Epithelial cell of proximal tubule (primary cell): ENCODE data around the gene RYR2. TPM values are rescaled to one million over a fixed set of nuclear protein-coding genes. Genes with fewer than 3 reads are reported as not detected.

Source experiments
- DNase-seq: peaks from one replicate; pipeline ENCODE4 v3.0.0-alpha.2; 2011; ENCODE audit warnings: low read depth
- H3K4me3 ChIP-seq: 2 replicates; pipeline ENCODE4 v1.5.1; 2011; ENCODE audit warnings: low read depth, mild to moderate bottlenecking, low read length
- CTCF ChIP-seq: conservative IDR thresholded peaks from 2 replicates; pipeline ENCODE4 v1.5.1; 2012; ENCODE audit warnings: low read depth, mild to moderate bottlenecking, low read length
- total RNA-seq: library from RNA; depleted of rRNA; stranded (reverse); fragments of >200 nt; gene quantifications from 2 replicates; pipeline ENCODE4 v1.2.3, GENCODE V29; 2015

Gene RYR2
- total RNA-seq, 1 donor from 2014 or later = 0.63 TPM

GRCh38 chr1:237186675-237187074 lies 144.7 kb downstream of the RYR2 start:
- TF ChIP-seq CTCF = no peak
- no peak for DNase-seq
- H3K4me3 ChIP-seq = no peak overlapping the region

- TF ChIP-seq CTCF = no peak
- DNase-seq = no peak
- H3K4me3 ChIP-seq = no peak overlapping the region
Measured at GRCh38 chr1:237187842-237188241, 145.9 kb downstream of the RYR2 start.

DNA sequence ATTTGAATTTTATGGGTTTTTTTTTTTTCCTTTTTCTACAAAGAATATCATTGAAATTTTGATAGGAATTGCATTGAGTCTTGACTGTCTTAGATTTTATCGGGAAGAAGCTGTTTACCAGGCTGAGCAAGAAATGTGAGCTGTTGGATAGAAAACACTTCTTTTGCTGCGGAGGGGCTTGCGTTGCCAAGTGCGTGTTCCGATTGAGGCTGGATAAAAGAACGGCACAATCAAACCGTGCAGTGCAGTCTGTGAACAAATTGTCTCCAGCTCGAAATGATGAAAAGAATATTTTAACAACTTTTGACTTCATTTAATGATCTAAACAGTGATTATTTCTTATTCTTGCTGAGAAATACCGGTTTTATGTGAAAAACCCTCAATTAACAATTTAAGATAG lies 149.4 kb downstream of the RYR2 start:
- no peak for TF ChIP-seq CTCF
- DNase-seq = no peak
- H3K4me3 ChIP-seq = no peak overlapping the region

- no peak for DNase-seq
- no peak overlapping the region for H3K4me3 ChIP-seq
- no peak for TF ChIP-seq CTCF
Measured at GRCh38 chr1:237197470-237198425, 155.8 kb downstream of the RYR2 start.

DNA sequence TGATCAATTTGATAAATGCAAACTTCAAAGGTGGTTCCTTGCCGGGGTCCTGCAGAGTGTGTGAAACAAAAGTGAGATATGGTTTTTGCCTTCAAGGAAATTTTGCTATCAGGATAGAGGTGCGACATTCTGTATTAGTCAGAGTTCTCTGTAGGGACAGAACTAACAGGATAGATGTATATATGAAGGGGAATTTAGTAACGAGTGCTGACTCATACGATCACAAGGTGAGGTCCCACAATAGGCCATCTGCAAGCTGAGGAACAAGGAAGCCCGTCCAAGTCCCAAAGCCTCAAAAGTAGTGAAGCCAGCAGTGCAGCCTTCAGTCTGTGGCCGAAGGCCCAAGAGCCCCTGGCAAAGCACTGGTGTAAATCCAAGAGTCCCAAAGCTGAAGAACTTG lies 157.0 kb downstream of the RYR2 start:
- no peak for DNase-seq
- no peak for TF ChIP-seq CTCF
- no peak overlapping the region for H3K4me3 ChIP-seq

- no peak overlapping the region for H3K4me3 ChIP-seq
- no peak for DNase-seq
- TF ChIP-seq CTCF = no peak
Measured at GRCh38 chr1:237201155-237201554, 159.2 kb downstream of the RYR2 start.

GRCh38 chr1:237204841-237205240 lies 162.9 kb downstream of the RYR2 start:
- no peak for TF ChIP-seq CTCF
- DNase-seq = no peak
- no peak overlapping the region for H3K4me3 ChIP-seq
